H9 (cell line): ENCODE measurements around the gene ZFPL1. TPM values are rescaled to one million over a fixed set of nuclear protein-coding genes. Genes with fewer than 3 reads are reported as not detected.

Experiments
- DNase-seq: peaks from one replicate; pipeline ENCODE4 v3.0.0-alpha.2; 2017
- H2AFZ ChIP-seq: one replicate; pipeline ENCODE4 v1.6.1; 2013; ENCODE audit warnings: mild to moderate bottlenecking, low read length, control low read depth, moderate library complexity
- H2AK5ac ChIP-seq: 2 replicates; pipeline ENCODE4 v1.6.1; 2013; ENCODE audit warnings: low read length, control low read depth, mixed read lengths; ENCODE audit not compliant: insufficient read length
- H2BK120ac ChIP-seq: one replicate; pipeline ENCODE4 v1.6.1; 2013; ENCODE audit warnings: low read depth, mild to moderate bottlenecking, low read length, control low read depth, inconsistent platforms; ENCODE audit not compliant: poor library complexity, severe bottlenecking
- H2BK12ac ChIP-seq: 2 replicates; pipeline ENCODE4 v1.6.1; 2013; ENCODE audit warnings: low read length, control low read depth, mixed read lengths, low read depth; ENCODE audit not compliant: insufficient read length
- H2BK15ac ChIP-seq: 2 replicates; pipeline ENCODE4 v1.6.1; 2013; ENCODE audit warnings: low read depth, low read length, control low read depth
- H2BK20ac ChIP-seq: one replicate; pipeline ENCODE4 v1.6.1; 2013; ENCODE audit warnings: low read depth, mild to moderate bottlenecking, low read length, control low read depth, inconsistent platforms; ENCODE audit not compliant: poor library complexity, severe bottlenecking
- H2BK5ac ChIP-seq: 2 replicates; pipeline ENCODE4 v1.6.1; 2013; ENCODE audit warnings: low read length, control low read depth, mixed read lengths; ENCODE audit not compliant: insufficient read length
- H3K14ac ChIP-seq: 2 replicates; pipeline ENCODE4 v1.6.1; 2013; ENCODE audit warnings: low read length, control low read depth; ENCODE audit not compliant: insufficient read depth
- H3K18ac ChIP-seq: 2 replicates; pipeline ENCODE4 v1.6.1; 2013; ENCODE audit warnings: low read depth, mild to moderate bottlenecking, mixed read lengths, low read length, control low read depth; ENCODE audit not compliant: insufficient read length
- H3K23ac ChIP-seq: 2 replicates; pipeline ENCODE4 v1.6.1; 2013; ENCODE audit warnings: low read length, control low read depth, mixed read lengths, low read depth; ENCODE audit not compliant: insufficient read length
- H3K23me2 ChIP-seq: 2 replicates; pipeline ENCODE4 v1.6.1; 2013; ENCODE audit warnings: low read depth, mild to moderate bottlenecking, mixed read lengths, low read length, control low read depth; ENCODE audit not compliant: insufficient read length, poor library complexity, severe bottlenecking
- H3K27ac ChIP-seq: 2 replicates; pipeline ENCODE4 v1.5.1; 2013; ENCODE audit warnings: low read length, control low read depth, mixed read lengths, low read depth; ENCODE audit not compliant: insufficient read length
- H3K27me3 ChIP-seq: 2 replicates; pipeline ENCODE4 v1.6.1; 2013; ENCODE audit warnings: low read length, control low read depth, inconsistent platforms; ENCODE audit not compliant: insufficient read depth
- H3K4ac ChIP-seq: 2 replicates; pipeline ENCODE4 v1.6.1; 2013; ENCODE audit warnings: low read depth, mild to moderate bottlenecking, control low read depth, inconsistent platforms, low read length, moderate library complexity
- H3K4me1 ChIP-seq: 2 replicates; pipeline ENCODE4 v1.6.1; 2013; ENCODE audit warnings: low read length, control low read depth, inconsistent platforms; ENCODE audit not compliant: insufficient read depth
- H3K4me2 ChIP-seq: 2 replicates; pipeline ENCODE4 v1.6.1; 2013; ENCODE audit warnings: low read length, control low read depth, mixed read lengths; ENCODE audit not compliant: insufficient read length, insufficient read depth
- H3K56ac ChIP-seq: 2 replicates; pipeline ENCODE4 v1.6.1; 2013; ENCODE audit warnings: low read depth, mild to moderate bottlenecking, mixed read lengths, low read length, control low read depth; ENCODE audit not compliant: insufficient read length
- H3K79me1 ChIP-seq: 2 replicates; pipeline ENCODE4 v1.6.1; 2013; ENCODE audit warnings: low read depth, mild to moderate bottlenecking, moderate library complexity, low read length, control low read depth, inconsistent platforms; ENCODE audit not compliant: insufficient read depth, poor library complexity, severe bottlenecking
- H3K79me2 ChIP-seq: 2 replicates; pipeline ENCODE4 v1.6.1; 2013; ENCODE audit warnings: low read length, control low read depth, inconsistent platforms; ENCODE audit not compliant: insufficient read depth
- H3K9ac ChIP-seq: 2 replicates; pipeline ENCODE4 v1.6.1; 2013; ENCODE audit warnings: low read length, control low read depth, mixed read lengths; ENCODE audit not compliant: insufficient read length; ENCODE audit errors: extremely low read depth
- H3K9me3 ChIP-seq: one replicate; pipeline ENCODE4 v1.6.1; 2013; ENCODE audit warnings: low read depth, low read length, inconsistent platforms; ENCODE audit not compliant: control insufficient read depth
- H3T11ph ChIP-seq: one replicate; pipeline ENCODE4 v1.6.1; 2013; ENCODE audit warnings: mild to moderate bottlenecking, low read length, control low read depth, inconsistent platforms
- H4K20me1 ChIP-seq: one replicate; pipeline ENCODE4 v1.6.1; 2013; ENCODE audit not compliant: control insufficient read depth, insufficient read length, insufficient read depth
- H4K5ac ChIP-seq: 2 replicates; pipeline ENCODE4 v1.6.1; 2013; ENCODE audit warnings: low read depth, mild to moderate bottlenecking, mixed read lengths, low read length, control low read depth; ENCODE audit not compliant: insufficient read length
- H4K8ac ChIP-seq: replicated peaks from 2 replicates; pipeline ENCODE4 v1.6.1; 2013; ENCODE audit warnings: low read length, control low read depth, mixed read lengths, low read depth; ENCODE audit not compliant: insufficient read length
- H4K91ac ChIP-seq: 2 replicates; pipeline ENCODE4 v1.6.1; 2013; ENCODE audit warnings: low read depth, mild to moderate bottlenecking, moderate library complexity, mixed read lengths, low read length, control low read depth; ENCODE audit not compliant: insufficient read length
- H3K27ac Mint-ChIP-seq, 3 experiments: 2 replicates in 2 of 3; 3 replicates in 1 of 3; pipeline ENCODE4 v1.8.0; 2020 to 2021; ENCODE audit warnings: mixed read lengths in 3 of 3, mild to moderate bottlenecking in 1 of 3, moderate library complexity in 1 of 3
- H3K27me3 Mint-ChIP-seq: 2 replicates; pipeline ENCODE4 v1.8.0; 2021; ENCODE audit warnings: low read depth, mild to moderate bottlenecking, moderate library complexity, mixed read lengths
- H3K36me3 Mint-ChIP-seq, 3 experiments: 2 replicates in 2 of 3; 3 replicates in 1 of 3; pipeline ENCODE4 v1.8.0; 2020 to 2021; ENCODE audit warnings: low read depth in 3 of 3, mixed read lengths in 3 of 3; ENCODE audit not compliant: insufficient read depth in 1 of 3
- H3K4me1 Mint-ChIP-seq, 2 experiments: 2 replicates each; pipeline ENCODE4 v1.8.0; 2020; ENCODE audit warnings: mixed read lengths in 2 of 2
- H3K4me3 Mint-ChIP-seq, 2 experiments: 2 replicates in 1 of 2; 3 replicates in 1 of 2; pipeline ENCODE4 v1.8.0; 2020 to 2021; ENCODE audit warnings: mild to moderate bottlenecking in 2 of 2, mixed read lengths in 2 of 2, moderate library complexity in 1 of 2
- H3K9me3 Mint-ChIP-seq, 2 experiments: 2 replicates in 1 of 2; 3 replicates in 1 of 2; pipeline ENCODE4 v1.8.0; 2020; ENCODE audit warnings: mild to moderate bottlenecking in 2 of 2, mixed read lengths in 2 of 2, moderate library complexity in 1 of 2
- WGBS: extraction: QIAGEN DNeasy Blood & Tissue Kit; methylation state at CpG from one replicate; pipeline ENCODE4 v1.1.7; 2013; ENCODE audit warnings: missing lambda C conversion rate, low lambda C conversion rate, mixed read lengths; ENCODE audit not compliant: insufficient read length; ENCODE audit errors: extremely low coverage; 5-methylcytosine and 5-hydroxymethylcytosine counted together
- total RNA-seq: library from RNA; stranded (reverse); gene quantifications from 2 replicates; pipeline ENCODE4 v1.2.1, GENCODE V29; 2021
- TF ChIP-seq, protein P1 (sequence below): fragments of 200-600 bp; sonication (generic); conservative IDR thresholded peaks from 3 replicates; pipeline ENCODE4 v1.8.0; 2021; ENCODE audit warnings: antibody characterized with exemption, mild to moderate bottlenecking

ZFPL1 gene
- total RNA-seq, 1 experiment from 2014 or later: 24.2 TPM

DNA sequence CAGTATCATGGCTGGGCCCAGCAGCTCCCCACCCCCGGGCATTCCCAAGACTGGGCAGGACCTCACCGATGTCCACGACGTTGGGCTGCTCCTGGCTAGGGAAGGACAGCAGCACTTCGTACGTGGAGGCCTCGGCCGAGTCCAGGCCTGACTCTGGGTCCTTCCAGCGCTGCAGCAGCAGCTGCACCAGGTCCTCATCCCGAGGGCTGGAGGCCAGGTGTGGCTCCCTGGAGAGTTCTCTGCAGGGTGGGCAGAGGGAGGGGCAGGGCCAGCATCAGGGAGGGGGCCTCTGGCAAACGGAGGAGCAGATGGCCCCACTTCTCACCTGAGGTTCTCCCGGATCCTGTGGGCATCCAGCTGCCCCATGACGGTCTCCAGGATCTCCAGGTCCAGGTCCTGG, 26.0 kb upstream of the ZFPL1 start:
- no peak overlapping the region for H3K56ac ChIP-seq
- H3K9me3 Mint-ChIP-seq: no peaks in the 10 kb centered on the region
- H3K4ac ChIP-seq: no peak overlapping the region
- no peaks in the 10 kb centered on the region for H3K27me3 ChIP-seq
- H2BK15ac ChIP-seq: no peak overlapping the region
- H2AK5ac ChIP-seq: no peak overlapping the region
- no peak overlapping the region for H3K4me3 Mint-ChIP-seq
- TF ChIP-seq, protein P1, sequence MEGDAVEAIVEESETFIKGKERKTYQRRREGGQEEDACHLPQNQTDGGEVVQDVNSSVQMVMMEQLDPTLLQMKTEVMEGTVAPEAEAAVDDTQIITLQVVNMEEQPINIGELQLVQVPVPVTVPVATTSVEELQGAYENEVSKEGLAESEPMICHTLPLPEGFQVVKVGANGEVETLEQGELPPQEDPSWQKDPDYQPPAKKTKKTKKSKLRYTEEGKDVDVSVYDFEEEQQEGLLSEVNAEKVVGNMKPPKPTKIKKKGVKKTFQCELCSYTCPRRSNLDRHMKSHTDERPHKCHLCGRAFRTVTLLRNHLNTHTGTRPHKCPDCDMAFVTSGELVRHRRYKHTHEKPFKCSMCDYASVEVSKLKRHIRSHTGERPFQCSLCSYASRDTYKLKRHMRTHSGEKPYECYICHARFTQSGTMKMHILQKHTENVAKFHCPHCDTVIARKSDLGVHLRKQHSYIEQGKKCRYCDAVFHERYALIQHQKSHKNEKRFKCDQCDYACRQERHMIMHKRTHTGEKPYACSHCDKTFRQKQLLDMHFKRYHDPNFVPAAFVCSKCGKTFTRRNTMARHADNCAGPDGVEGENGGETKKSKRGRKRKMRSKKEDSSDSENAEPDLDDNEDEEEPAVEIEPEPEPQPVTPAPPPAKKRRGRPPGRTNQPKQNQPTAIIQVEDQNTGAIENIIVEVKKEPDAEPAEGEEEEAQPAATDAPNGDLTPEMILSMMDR: no peak
- H4K8ac ChIP-seq: no peak overlapping the region
- no peak for DNase-seq
- no peak overlapping the region for H2BK12ac ChIP-seq
- H2BK20ac ChIP-seq: no peak overlapping the region
- no peak overlapping the region for H3K14ac ChIP-seq
- H3K4me1 Mint-ChIP-seq: peaks cover 2 to 4% of the 10 kb centered on the region in 2 experiments
- no peak overlapping the region for H3K23ac ChIP-seq
- H3K79me1 ChIP-seq: no peaks in the 10 kb centered on the region
- no CpG with 5 or more reads among the region's 13 CpGs for WGBS
- H3K27ac ChIP-seq: no peak overlapping the region
- H3K4me1 ChIP-seq: no peaks in the 10 kb centered on the region
- no peak overlapping the region for H2BK120ac ChIP-seq
- H4K5ac ChIP-seq: no peak overlapping the region
- H3K9ac ChIP-seq: no peak overlapping the region
- no peak overlapping the region for H2BK5ac ChIP-seq
- no peaks in the 10 kb centered on the region for H3K36me3 Mint-ChIP-seq
- no peaks in the 10 kb centered on the region for H3K9me3 ChIP-seq
- H3K27ac Mint-ChIP-seq: no peak overlapping the region
- H3T11ph ChIP-seq: no peak overlapping the region
- H2AFZ ChIP-seq: no peak overlapping the region
- H3K18ac ChIP-seq: no peak overlapping the region
- H3K79me2 ChIP-seq: no peaks in the 10 kb centered on the region
- H3K23me2 ChIP-seq: no peaks in the 10 kb centered on the region
- no peak overlapping the region for H3K4me2 ChIP-seq
- H4K20me1 ChIP-seq: no peaks in the 10 kb centered on the region
- H4K91ac ChIP-seq: no peak overlapping the region
- peaks cover 15% of the 10 kb centered on the region for H3K27me3 Mint-ChIP-seq
